GM21423 (cell line): ENCODE results near the gene MLLT3.

ENCODE experiments used
- ATAC-seq: cut with Tn5 transposase; IDR thresholded peaks from one replicate; pipeline ENCODE4 v1.9.1; 2021; ENCODE audit warnings: mild to moderate bottlenecking, moderate library complexity; ENCODE audit not compliant: unreplicated experiment

MLLT3 gene

DNA sequence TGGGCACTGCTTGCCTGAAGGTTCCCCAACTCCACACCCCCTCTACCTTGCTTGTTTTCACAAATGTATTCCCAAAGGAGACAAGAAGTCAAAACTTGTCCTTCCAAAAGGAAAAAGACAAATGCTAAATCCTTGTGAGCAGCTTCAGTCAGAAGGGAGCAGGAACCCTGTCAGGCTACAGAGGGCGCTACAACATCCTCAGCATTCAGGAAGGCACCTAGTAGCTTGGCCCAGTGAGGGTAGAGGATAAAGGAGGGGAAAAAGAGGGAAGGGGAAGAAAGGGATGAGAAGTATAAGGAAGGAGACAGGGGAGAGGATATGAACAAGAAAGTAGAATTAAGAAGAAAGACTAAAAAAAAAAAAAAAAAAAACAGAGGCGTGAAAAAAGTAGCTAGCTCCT, 97.5 kb downstream of the MLLT3 start:
- no peak for ATAC-seq

DNA sequence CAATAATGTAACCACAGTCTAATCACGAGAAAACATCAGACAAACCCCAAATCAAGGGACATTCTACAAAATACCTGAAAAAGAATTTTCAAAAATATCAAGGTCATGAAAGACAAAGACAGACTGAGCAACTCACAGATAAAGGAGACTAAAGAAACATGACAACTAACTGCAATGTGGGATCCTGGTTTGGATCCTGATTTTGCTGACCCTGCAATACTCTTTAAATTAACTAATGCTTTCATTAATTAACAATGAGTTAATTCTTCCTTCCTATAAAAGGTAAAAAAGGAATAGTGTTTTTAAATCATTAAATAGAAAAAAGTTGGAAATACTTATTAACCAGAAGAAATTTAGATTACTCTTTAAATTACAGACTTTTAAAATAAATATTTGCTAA, 103.6 kb downstream of the MLLT3 start:
- ATAC-seq = no peak

DNA sequence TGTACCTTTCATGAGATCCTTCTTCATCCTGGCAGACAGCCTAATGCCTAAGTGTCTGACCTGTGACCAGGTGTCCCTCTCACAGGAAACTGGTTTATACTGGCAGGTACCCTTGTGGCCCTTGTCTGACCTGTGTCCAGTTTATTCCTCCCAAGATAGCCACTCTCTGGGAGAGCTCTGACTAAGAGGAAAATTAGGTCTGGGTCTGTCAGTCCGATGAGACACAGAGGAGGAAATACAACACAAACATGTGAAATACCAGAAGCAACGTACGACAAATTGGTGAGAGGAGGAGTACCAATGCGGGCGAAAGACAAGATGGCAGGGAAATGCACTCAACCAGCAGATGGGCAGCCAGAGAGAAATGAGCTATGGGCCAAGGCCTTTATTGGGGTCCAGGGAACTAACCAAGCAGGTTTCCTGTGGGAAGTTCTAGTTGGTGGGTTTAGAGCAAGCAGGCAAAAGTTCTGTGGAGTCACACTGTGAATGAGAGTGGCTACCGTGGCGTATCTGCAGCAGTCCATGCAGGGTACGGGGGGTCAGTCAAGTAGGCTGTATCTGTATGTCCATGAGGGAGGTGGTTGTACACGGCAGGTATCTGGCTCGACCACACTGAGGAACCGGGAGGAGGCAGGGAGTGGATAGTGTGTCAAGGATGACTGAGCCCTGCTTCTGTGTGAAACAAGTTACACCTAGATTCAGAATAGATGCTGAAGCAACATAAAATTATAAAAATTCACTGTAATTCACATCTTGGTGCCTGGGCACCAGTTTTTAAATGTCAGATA, 109.0 kb downstream of the MLLT3 start:
- ATAC-seq = no peak

DNA sequence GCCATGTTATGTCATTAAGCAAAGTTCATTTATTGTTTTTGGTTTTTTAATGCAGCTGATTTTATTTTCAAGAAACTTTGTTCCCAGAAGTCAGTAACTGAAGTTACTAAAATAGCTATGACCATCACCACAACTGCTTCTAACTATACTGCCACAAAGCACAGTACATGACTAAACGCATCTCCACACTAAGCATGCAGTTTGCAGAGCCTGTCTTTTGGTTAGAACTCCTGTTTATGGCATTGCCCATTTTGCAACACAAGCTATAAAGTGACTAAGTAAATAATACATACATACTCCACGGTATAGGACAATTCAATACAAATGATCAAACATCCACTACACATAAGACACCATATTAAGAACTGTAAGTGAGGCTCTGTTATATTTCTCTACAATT, 109.7 kb downstream of the MLLT3 start:
- ATAC-seq = no peak

DNA sequence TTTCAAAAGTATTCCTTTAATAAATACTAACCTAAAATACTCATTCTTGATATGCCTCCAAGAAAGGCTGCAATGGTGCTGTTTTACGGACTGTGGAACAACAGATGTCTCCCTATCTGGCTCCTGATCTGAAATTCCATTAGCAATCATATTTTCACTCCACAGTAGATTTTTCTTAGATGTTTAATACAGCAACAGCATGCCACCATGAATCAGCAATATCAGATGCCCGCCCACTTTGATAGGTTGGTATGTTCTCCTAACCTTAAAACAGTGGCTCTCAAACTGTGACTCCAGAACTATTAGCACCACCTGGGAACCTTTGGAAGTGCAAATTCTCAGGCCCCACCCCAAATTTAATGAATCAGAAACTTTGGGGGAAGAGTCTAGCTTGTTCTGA, 110.2 kb downstream of the MLLT3 start:
- ATAC-seq = no peak

DNA sequence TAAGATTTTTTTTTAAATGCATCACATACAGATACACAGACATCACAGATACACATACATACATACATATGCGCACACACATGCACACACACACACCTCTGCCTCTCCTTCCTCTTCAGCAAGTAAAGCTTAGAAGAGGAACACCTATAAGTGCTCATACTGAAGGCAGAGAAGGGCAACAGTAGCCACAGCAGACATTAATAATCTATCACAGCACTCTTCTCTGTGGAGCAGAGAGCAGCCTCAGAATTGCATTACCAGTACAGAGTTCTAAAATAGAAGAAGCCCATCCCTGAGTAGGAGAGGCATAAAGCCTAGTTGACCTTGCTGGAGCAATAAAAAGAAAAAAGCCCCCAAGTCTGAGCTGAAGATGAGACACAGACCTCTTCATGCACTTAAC, 110.6 kb downstream of the MLLT3 start:
- ATAC-seq = no peak

DNA sequence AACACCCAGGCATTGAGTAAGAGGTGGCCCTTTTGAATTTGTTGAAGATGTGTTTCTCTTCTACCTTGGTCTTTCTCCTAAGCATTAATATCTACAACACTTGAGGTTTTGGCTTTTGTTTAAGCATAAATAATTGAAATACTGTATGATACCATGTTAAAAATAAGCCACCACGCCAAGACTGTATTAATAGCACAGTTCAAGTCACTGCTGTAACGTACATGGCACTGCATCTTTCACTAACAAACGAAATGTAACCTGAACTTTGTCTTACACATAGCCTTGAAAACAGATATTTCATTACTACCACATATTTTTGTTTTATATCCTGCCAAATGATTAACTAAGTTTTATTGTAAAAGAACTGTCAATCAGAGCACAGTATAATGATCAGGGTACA, 112.8 kb downstream of the MLLT3 start:
- ATAC-seq = no peak

DNA sequence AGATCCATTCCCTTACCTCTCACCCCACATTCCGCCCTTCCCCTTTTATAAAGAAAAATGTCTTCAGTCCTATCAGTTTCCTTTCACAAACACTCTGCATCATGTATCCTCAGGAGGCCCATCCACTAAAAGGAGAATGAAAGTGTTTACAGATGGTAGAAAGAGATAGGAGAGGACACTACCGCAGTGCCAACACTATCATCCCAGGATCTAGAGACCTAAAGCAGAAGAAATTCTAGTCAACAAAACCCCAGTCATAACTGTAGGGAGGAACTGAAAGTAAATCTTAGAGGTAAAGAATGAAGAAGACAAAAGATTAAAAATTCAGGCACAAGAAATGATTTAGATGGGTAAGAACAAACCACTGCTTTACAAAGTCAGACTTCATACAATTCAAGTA, 114.1 kb downstream of the MLLT3 start:
- peak; percentile 82 for ATAC-seq

DNA sequence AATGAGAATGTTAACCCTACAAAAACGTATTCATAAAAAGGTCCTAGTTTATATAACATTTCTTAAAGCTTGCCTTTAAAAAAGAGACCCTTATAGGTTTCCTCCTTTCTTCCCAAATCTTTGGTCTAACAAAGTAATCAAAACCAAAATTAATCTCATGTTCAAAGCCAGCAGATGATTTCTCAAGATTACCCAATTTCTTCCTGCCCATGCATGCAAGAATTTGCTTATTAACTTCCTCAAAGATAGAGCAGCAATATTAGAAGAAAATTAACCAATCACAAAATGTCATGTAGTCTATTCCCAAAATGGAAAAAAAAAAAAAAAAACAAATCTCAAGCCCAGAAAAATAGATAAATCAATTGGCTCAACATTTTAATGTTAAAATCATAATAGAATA, 114.9 kb downstream of the MLLT3 start:
- no peak for ATAC-seq

DNA sequence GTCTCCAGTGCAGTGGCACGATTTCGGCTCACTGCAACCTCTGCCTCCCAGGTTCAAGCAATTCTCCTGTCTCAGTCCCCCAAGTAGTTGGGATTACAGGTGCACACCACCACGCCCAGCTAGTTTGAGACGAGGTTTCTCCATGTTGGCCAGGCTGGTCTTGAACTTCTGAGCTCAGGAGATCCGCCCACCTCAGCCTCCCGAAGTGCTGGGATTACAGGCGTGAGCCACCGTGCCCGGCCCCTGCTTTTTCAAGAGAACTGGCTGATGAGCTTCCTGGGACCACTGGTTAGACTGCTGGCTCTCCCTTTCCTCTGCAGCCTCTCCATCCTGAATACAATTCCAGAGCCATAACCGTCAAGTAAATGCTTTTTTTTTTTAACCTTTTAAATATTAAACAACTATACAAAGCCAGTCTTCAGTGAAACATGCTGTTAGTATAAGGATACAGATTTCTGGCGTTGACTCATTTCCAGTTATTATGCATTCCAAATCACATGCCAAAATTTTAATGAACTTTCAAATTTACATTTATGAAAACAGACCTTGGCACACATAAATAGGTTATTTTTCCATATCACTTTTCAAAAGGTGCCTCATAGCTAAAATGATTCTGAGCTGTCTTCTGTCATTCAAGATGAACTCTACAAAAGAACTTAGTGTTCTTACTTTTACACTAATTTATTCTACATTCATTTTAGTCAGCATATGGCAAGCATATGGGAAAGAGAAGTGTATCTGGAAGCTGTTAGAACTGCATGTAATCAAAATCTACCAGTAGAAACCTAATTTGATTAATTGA, 116.0 kb downstream of the MLLT3 start:
- ATAC-seq = no peak

DNA sequence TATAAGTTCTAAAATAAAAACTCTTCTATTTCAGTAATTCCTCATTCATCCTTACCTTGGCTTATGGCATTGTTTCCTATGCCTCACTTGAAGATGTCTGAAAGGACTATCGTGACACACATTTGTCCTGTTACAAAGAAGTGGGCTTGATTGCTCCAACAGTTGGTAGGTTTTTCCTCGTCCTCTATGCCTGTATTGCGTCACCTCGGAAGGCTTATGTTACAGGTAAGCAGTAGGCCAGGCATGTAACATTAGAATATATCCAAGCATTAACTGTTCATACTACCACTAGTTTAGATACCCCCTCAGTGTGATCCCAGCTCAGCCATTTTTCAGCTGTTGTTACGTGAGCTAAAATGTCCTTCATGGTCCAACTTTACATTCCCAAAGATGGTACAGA, 116.7 kb downstream of the MLLT3 start:
- ATAC-seq = no peak

DNA sequence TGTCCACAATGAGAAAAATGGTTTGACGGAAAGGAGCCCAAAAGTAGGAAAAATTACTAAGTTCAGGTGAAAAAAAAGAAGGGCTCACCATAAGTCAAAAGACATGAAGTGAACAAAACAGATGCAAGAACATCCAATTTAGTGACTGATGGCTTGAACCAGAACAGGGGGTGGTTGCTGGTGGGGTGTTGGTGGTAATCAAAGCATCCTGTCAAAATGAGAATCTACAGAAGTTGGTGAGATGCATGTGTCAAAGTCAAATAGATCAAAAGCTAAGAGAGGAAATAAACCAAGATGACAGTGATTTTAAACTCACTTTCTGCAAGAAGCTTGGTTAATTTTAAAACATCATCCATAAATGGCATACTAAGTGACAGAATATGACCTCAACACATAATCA, 117.4 kb downstream of the MLLT3 start:
- no peak for ATAC-seq

DNA sequence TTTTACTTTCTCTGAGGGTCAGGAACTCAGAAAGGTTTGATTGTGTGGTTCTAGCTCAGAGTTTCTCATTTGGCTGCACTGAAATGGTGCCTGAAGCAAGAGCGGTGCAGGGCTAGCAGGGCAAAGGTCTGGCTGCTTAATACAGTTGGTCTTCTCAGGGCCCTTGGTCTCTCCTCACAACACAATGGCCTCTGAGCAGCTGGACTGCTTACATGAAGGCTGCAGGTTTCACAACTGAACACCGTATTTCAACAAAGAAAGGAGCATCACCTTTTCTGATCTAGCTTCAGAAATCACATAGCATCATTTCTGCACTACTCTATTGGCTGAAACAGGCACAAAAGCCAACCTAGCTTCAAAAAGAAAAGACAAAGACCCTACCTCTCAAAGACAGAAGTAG, 122.2 kb downstream of the MLLT3 start:
- no peak for ATAC-seq

DNA sequence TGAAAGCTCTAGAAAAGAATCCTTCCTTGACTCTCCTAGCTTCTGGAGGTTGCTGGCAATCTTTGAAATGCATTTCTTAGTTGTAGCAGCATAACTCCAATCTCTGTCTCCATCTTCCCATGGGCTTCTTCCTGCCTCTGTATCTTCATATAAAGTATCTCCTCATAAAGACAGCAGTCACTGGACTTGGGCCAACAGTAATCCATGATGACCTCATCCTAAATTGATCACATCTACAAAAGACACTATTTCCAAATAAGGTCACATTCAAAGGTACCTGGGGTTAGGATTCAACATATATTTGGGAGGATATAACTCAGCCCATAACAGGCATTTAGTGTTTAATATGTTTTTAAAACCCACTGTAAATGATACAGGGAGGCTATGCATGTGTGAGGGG, 123.3 kb downstream of the MLLT3 start:
- ATAC-seq = no peak

DNA sequence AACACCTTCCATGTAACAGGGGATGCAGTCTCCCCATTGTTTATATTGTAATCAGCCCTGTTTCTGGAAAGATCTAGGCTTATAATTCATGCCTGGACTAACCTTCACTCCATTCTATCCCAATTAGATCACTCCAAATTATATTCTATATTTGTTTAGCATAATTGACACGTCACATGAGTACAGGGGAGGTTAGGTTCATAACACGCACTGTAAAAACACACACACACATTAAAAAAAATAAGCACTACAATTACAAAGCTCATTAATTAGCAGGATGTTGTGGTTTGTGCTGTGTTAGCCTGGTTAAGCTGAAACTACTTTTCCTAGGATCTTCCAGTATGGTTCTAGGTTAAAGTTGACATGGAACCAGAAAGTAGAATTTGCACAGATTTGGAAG, 126.0 kb downstream of the MLLT3 start:
- no peak for ATAC-seq

DNA sequence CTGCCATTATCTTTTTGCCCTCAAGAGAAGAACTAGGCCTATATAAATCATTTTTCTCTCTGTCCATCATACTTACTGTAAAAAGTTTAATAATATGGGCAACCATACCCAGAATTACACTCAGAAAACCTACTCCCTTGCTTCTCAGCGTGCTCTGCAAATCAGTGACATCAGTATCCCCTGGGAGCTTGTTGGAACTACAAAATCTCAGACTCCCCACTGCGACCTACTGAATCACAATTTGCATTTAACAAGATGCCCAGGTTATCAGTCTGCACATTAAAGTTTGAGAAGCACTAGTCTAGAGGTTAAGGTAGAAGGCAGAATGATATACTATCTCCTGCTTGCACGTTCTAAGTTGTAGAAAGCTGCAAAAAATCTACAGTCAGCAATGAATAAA, 127.2 kb downstream of the MLLT3 start:
- no peak for ATAC-seq

DNA sequence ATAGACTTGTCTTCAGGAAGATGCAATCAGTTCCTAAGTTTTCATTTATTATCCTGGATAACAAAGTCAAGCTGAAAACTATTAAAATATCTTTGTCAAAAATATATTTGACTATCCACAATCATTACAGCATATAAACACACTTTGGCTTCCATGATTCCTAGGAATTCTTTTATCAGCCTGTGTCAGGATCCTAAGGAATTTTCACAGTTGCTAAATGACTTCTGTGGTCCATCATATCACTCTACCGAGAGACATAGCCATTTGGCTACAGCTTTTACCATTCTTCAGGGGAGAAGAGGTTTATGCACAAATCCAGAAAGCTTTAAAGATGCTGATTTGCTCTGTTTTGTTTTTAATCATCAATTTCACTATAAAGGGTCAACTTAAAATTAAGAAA, 128.3 kb downstream of the MLLT3 start:
- no peak for ATAC-seq

DNA sequence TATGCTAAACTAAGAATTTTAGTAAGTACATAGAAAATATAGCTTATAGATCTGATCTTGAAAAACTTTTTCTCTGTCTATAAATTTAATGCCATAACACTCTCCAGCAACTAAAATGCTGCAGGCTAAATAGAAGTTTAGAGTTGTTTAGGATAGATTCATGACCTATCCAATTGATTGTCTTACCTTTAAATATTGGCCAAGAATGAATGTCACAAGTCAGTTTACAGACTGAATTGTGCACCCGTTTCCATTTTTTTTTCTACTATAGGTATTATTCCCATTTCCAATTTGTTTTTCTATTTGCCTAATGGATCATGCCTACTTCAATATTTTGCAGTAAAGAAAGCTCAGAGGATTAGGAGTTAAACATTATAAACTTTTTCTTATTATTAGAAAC, 129.5 kb downstream of the MLLT3 start:
- no peak for ATAC-seq

DNA sequence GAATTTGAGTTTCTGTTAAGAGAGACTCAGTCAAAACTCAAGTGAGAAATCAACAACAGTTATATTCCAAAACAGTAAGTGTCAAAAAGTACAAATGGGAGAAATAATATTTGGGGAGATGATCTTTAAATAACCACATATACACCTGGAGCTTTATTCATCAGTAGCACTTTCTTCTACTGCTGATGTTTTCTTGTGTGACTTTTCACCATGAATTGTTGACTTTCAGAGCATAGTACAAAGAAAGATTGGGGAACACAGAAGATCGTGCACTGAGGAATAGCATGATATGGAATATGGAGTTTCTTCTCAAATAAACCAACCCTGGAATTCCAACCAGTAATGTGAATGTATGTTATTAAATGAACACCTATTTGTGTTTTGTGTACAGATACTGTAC, 130.7 kb downstream of the MLLT3 start:
- no peak for ATAC-seq

DNA sequence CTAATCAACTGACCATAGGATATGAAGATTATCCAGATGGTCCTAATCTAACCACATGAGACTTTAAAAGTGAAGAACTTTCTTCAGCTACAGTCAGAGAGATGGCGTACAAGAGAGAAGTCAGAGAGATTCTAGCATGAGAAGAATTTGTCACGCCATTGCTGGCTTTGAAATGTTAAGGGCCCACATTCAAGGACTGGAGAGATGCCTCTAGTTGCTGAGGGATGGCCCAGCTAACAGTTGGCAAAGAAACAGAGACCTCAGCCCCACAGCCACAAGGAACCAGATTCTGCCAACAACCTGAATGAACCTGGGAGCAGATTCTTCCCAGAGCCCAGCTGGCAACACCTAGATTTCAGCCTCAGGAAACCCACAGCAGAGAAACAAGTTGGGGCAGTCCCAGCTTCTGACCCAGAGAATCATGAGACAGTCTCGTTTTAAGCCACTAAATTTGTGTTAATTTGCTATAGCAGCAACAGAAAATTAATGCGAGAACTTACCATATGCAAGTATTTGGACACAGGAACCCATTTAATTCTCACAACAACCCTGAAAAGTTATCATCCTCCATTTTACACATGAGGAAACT, 132.0 kb downstream of the MLLT3 start:
- ATAC-seq = no peak

DNA sequence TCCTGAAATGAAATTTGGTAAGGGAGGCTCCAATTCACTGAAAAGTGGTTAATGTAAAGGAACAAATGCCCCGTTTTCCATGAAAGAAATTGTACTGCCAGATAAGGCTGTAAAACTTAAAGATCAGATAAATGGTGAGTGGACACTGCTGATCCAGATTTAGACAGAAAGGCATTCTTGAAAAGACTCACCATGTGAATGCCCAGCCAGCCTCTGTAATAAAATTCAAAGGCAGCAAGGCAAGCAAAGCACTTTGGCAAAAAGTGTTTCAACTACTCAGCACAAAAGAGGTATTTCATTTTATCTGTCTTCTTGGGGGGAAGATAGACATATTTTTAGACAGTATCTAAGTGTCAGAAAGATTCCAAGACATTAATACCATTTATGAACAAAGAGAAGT, 133.6 kb downstream of the MLLT3 start:
- ATAC-seq = no peak

DNA sequence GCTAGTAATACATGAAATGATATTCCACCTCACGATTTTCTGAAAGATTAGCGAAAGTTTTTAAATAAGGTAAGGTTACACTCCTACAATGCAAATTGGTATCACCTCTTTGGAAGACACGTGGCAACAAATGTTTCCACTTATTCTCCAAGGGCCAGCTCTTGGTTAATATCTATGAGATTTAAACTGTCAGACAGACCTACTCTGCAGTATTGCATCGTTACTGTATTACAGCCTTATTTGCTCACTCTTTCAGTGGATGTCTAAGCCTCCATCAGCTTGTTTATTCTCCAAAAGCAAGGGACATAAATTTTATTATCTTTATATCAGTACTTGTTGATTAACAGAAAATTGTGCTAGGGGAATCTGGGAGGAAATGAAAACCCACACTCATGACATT, 135.7 kb downstream of the MLLT3 start:
- ATAC-seq = no peak
